Pancreas (tissue), 10 donors: ENCODE data around the gene IQGAP2. TPM values are rescaled to one million over a fixed set of nuclear protein-coding genes. Genes with fewer than 3 reads are reported as not detected.

Experiments
- ATAC-seq, 4 donors: fragments of 200-7000 bp; cut with Tn5 transposase; one replicate each; pipeline versions ENCODE4 v1.8.0 to v1.9.1; 2020; ENCODE audit warnings: mild to moderate bottlenecking in 4 of 4, moderate library complexity in 4 of 4
- DNase-seq, 6 donors: peaks; one replicate each; pipeline ENCODE4 v3.0.0-alpha.2; 2020
- FAIRE-seq: peaks from 2 replicates; lab custom pipeline; 2012; peaks lifted over from hg19 to GRCh38; lab: Jason Lieb, UNC
- H3K27ac ChIP-seq, 4 donors: fragments of 200-600 bp; sonication (generic); 1 replicate in 3 of 4; 2 replicates in 1 of 4; pipeline versions ENCODE4 v1.5.0 to v1.8.0; 2020
- H3K27me3 ChIP-seq, 4 donors: fragments of 200-600 bp; one replicate each; pipeline ENCODE4 v1.8.0; 2021
- H3K36me3 ChIP-seq, 3 donors: fragments of 200-600 bp; sonication (generic) in 1 of 3; one replicate each; pipeline versions ENCODE4 v1.5.0 to v1.8.0; 2020 to 2021
- H3K4me1 ChIP-seq, 3 donors: fragments of 200-600 bp; one replicate each; pipeline ENCODE4 v1.8.0; 2021
- H3K4me3 ChIP-seq, 4 donors: fragments of 200-600 bp; sonication (generic) in 2 of 4; one replicate each; pipeline versions ENCODE4 v1.5.0 to v1.8.0; 2020 to 2021
- H3K9me3 ChIP-seq, 4 donors: fragments of 200-600 bp; one replicate each; pipeline ENCODE4 v1.8.0; 2021
- CTCF ChIP-seq, 4 donors: fragments of 200-600 bp; sonication (generic) in 3 of 4; IDR thresholded peaks; one replicate each; pipeline versions ENCODE4 v1.5.0 to v1.8.0; 2021; ENCODE audit warnings: antibody characterized with exemption in 4 of 4
- WGBS, 2 donors: extraction: QIAGEN DNeasy Blood & Tissue Kit; methylation state at CpG; one replicate each; pipeline ENCODE4 v1.1.7; 2013; 5-methylcytosine and 5-hydroxymethylcytosine counted together
- intact Hi-C, 3 donors: fragments of 100-400 bp; cut with DNase I; formaldehyde crosslinking; loops; one replicate each; pipeline versions ENCODE4 v1.11.1 to v1.14.2; 2022
- polyA plus RNA-seq, 2 donors: library from polyadenylated mRNA; stranded (reverse); fragments of 200-250 nt; gene quantifications; one replicate each; pipeline ENCODE4 v1.2.3, GENCODE V29; 2013
- total RNA-seq, 6 donors: library from RNA; stranded (reverse); fragmentation: NEBNext Ultra II Directional in 4 of 6; extraction: Animal tissue kit (Norgen Biotek cat#: 25700) in 4 of 6; gene quantifications; one replicate each; pipeline versions ENCODE4 v1.2.1 to v1.2.4, GENCODE V29; 2021 to 2023
- donor health status: healthy with polysubstance abuse.
- donor health status: DM: no; HTN: no; CAD: no; lungs with moderate emphysema.
- donor health status: DM: no; HTN: no; CAD: no.
- donor health status: control.
- donor health status: control.
- donor health status: Bipolar disorder and iron deficiency.
- donor health status: DM: yes; HTN: yes; CAD: no.
- donor health status: DM: no; HTN: no; CAD: no.
- donor health status: DM: no; HTN: no; CAD: no.
- donor health status: DM: yes; HTN: yes; CAD: no.

IQGAP2 gene
- total and polyA plus RNA-seq, 8 donors, result 14.4 to 54.0 (median 35.2) TPM

DNA sequence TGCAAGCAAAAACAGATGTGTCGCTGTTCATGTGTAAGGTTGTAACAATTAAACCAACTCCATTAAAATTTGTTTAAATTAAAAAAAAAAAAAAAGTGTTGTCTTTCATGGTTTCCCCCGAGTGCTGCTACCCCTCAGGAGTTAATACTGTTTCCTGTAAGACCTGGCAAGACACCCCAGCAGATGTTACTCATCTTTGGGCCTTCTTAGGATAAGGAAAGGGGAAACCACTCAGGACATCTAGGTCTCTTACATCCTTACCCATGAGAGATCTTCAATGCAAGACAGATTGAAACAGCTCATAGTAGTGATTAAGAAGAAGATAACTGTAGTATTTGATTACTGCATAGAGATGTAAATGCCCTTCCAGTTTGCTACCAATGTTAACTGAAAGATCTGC, 279.3 kb downstream of the IQGAP2 start:
- intact Hi-C loops, result no loop called here
- DNase-seq, result no peak
- Histone ChIP-seq H3K4me1 (no peaks in the 10 kb centered on the region), H3K36me3 (peaks cover 0 to 11% (median 0%) of the 10 kb centered on the region in 3 donors), H3K27ac (no peak overlapping the region), H3K4me3 (no peak overlapping the region), H3K9me3 (no peaks in the 10 kb centered on the region), H3K27me3 (no peaks in the 10 kb centered on the region)
- no peak for TF ChIP-seq CTCF (IDR thresholded peaks at IDR 0.05)
- no peak for ATAC-seq
- 89 to 91% methylated on average over 2 of the region's 2 CpGs for WGBS, 2 donors
- no peak for FAIRE-seq

DNA sequence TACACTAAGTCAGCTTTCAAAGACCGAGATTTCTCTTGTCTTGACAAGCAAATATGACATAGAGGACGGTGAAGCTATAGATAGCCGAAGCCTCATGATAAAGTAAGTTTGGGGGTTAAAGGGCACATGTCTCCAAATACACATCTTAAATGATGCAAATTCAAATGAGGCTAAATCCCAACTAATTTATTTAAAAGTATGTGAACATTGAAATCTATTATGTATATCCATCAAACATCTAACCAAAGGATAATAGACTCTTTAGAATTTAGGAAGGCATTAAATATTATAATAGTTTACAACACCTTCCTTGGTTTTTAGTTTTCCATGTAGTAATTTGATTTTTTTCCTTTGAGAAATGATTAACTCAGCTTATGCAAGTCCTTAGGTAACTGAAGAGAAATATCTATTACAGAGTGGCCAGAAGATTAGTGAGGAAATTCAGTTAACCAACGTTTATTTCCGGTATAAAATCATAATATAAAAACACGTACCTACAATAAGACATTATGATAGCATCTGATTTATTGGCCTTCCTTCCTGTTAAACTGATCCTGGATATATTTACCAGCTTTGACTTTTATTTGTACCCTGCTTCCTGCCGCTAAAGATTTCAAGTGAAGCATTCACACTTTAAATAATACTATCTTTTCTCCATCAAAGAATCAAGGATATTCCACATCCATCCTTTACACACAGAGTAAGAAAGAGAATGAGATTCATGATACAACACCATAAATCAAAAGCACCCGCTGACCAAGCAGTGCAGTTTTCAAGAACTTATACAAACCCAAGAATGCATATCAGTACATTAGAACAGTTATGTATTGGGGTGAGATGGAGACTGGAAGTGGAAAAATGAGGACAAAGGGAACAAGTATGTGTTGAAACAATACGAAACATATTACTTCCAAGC, 281.0 kb downstream of the IQGAP2 start:
- Histone ChIP-seq H3K36me3 (peaks cover 0 to 7% (median 0%) of the 10 kb centered on the region in 3 donors), H3K4me3 (no peak overlapping the region), H3K4me1 (no peaks in the 10 kb centered on the region), H3K27ac (no peak overlapping the region), H3K27me3 (no peaks in the 10 kb centered on the region), H3K9me3 (no peaks in the 10 kb centered on the region)
- WGBS, 2 donors, result 70 to 75% methylated on average over 9 of the region's 9 CpGs
- ATAC-seq (no peak), FAIRE-seq (no peak), DNase-seq (no peak)
- intact Hi-C loops, result no loop called here
- TF ChIP-seq CTCF (IDR thresholded peaks at IDR 0.05), result no peak

- Histone ChIP-seq H3K9me3 (no peaks in the 10 kb centered on the region), H3K36me3 (peaks cover 0 to 7% (median 0%) of the 10 kb centered on the region in 3 donors), H3K4me3 (no peak overlapping the region), H3K4me1 (no peaks in the 10 kb centered on the region), H3K27me3 (no peaks in the 10 kb centered on the region), H3K27ac (no peak overlapping the region)
- DNase-seq (no peak), ATAC-seq (no peak), FAIRE-seq (no peak)
- TF ChIP-seq CTCF (IDR thresholded peaks at IDR 0.05), result no peak
- WGBS, 2 donors, result 93 to 95% methylated on average over 5 of the region's 5 CpGs
- intact Hi-C loops, result no loop called here
These were observed 281.9 kb downstream of the IQGAP2 start for GRCh38 chr5:76684756-76685519.

DNA sequence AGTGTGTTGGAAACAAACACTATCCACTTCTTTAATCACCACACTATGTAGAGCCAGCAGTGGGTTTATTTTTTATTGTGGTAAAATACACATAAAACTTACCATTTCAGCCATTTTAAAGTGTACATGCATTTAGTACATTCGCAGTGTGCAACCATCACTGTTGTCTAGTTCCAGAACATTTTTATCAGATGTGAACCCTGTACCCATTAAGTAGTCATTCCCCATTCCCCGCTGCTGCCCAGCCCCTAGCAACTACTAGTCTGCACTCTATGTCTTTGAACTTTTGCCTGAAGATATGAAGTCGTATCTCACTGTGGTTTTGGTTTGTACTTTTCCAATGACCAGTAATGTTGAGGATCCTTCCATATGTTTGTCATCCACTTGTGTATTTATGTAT, 282.6 kb downstream of the IQGAP2 start:
- Histone ChIP-seq H3K27me3 (no peaks in the 10 kb centered on the region), H3K4me3 (no peak overlapping the region), H3K4me1 (no peaks in the 10 kb centered on the region), H3K9me3 (no peaks in the 10 kb centered on the region), H3K36me3 (peaks cover 0 to 7% (median 0%) of the 10 kb centered on the region in 3 donors), H3K27ac (no peak overlapping the region)
- ATAC-seq, result no peak
- TF ChIP-seq CTCF (IDR thresholded peaks at IDR 0.05), result no peak
- intact Hi-C loops, result no loop called here
- WGBS, 2 donors, result 96% methylated on average over 3 of the region's 3 CpGs
- FAIRE-seq, result no peak
- no peak for DNase-seq
